Breast epithelium (tissue), 4 donors: ENCODE measurements around the gene ERMARD. TPM values are rescaled to one million over a fixed set of nuclear protein-coding genes. Genes with fewer than 3 reads are reported as not detected.

Experiments
- DNase-seq, 2 donors: peaks; one replicate each; pipeline ENCODE4 v3.0.0-alpha.2; 2019; ENCODE audit warnings: low spot score in 2 of 2
- H3K27ac ChIP-seq, 2 donors: fragments of 200-600 bp; sonication (generic) in 1 of 2; one replicate each; pipeline ENCODE4 v1.5.1; 2016 to 2019; ENCODE audit warnings: mild to moderate bottlenecking in 1 of 2
- H3K27me3 ChIP-seq, 2 donors: fragments of 200-600 bp; sonication (generic) in 1 of 2; one replicate each; pipeline versions ENCODE4 v1.5.1 to v1.6.0; 2017 to 2019; ENCODE audit warnings: control low read depth in 1 of 2, mild to moderate bottlenecking in 1 of 2
- H3K36me3 ChIP-seq: fragments of 200-600 bp; one replicate; pipeline ENCODE4 v1.5.1; 2019
- H3K4me1 ChIP-seq, 2 donors: fragments of 200-600 bp; sonication (generic); one replicate each; pipeline ENCODE4 v1.5.1; 2016 to 2019; ENCODE audit warnings: control low read depth in 1 of 2
- H3K4me3 ChIP-seq, 3 donors: fragments of 200-600 bp; sonication (generic); 1 replicate in 2 of 3; 2 replicates in 1 of 3; pipeline ENCODE4 v1.5.1; 2016 to 2019; ENCODE audit warnings: mild to moderate bottlenecking in 3 of 3, moderate library complexity in 2 of 3
- H3K9me3 ChIP-seq, 2 donors: fragments of 200-600 bp; sonication (generic) in 1 of 2; one replicate each; pipeline ENCODE4 v1.5.1; 2016 to 2019; ENCODE audit warnings: control low read depth in 1 of 2
- CTCF ChIP-seq, 3 donors: fragments of 450-650 bp; IDR thresholded peaks; one replicate each; pipeline ENCODE4 v1.5.1; 2016 to 2017; ENCODE audit warnings: antibody characterized with exemption in 3 of 3, mild to moderate bottlenecking in 3 of 3, moderate library complexity in 3 of 3
- POLR2A ChIP-seq: fragments of 450-650 bp; IDR thresholded peaks from one replicate; pipeline ENCODE4 v1.6.1; 2016; ENCODE audit warnings: antibody characterized with exemption, mild to moderate bottlenecking, moderate library complexity
- POLR2AphosphoS5 ChIP-seq, 3 donors: sonication (generic); formaldehyde crosslinking; IDR thresholded peaks; one replicate each; pipeline ENCODE4 v1.6.1; 2017; ENCODE audit warnings: antibody characterized with exemption in 3 of 3
- intact Hi-C: fragments of 100-400 bp; cut with DNase I; formaldehyde crosslinking; loops from one replicate; pipeline ENCODE4 v1.15.1; 2023; ENCODE audit warnings: low total_unique reads
- total RNA-seq, 3 donors: library from RNA; depleted of rRNA; stranded (reverse); fragments of >200 nt; gene quantifications; one replicate each; pipeline ENCODE4 v1.1.0, GENCODE V29; 2016

The ERMARD gene
- total RNA-seq, 3 donors from 2014 or later: 20.6 to 31.0 (median 27.7) TPM

GRCh38 chr6:169798764-169799473 lies 47.5 kb downstream of the ERMARD start:
- Histone ChIP-seq H3K4me3 (no peak overlapping the region), H3K27me3 (no peaks in the 10 kb centered on the region), H3K4me1 (no peaks in the 10 kb centered on the region), H3K36me3 (no peaks in the 10 kb centered on the region), H3K9me3 (no peaks in the 10 kb centered on the region), H3K27ac (no peak overlapping the region)
- intact Hi-C loops: loop anchor here (5.0 kb wide), 1 partner anchor 1082 kb away; no protein-coding TSS in a partner anchor
- TF ChIP-seq POLR2AphosphoS5 (IDR thresholded peaks at IDR 0.05) (no peak), CTCF (IDR thresholded peaks at IDR 0.05) (no peak)
- no peak for DNase-seq

- DNase-seq: no peak
- no peak overlapping the region for H3K27ac ChIP-seq
Observed at GRCh38 chr6:169799474-169799926, 48.1 kb downstream of the ERMARD start.

GRCh38 chr6:169800116-169800667 lies 48.8 kb downstream of the ERMARD start:
- no peaks in the 10 kb centered on the region for H3K27me3 ChIP-seq
- intact Hi-C loops: no loop called here
- H3K4me3 ChIP-seq: no peak overlapping the region
- no peaks in the 10 kb centered on the region for H3K36me3 ChIP-seq
- DNase-seq: no peak
- no peak for TF ChIP-seq POLR2AphosphoS5 (IDR thresholded peaks at IDR 0.05)
- no peak for TF ChIP-seq POLR2A
- TF ChIP-seq CTCF (IDR thresholded peaks at IDR 0.05): no peak
- no peak overlapping the region for H3K27ac ChIP-seq
- H3K4me1 ChIP-seq: no peaks in the 10 kb centered on the region
- H3K9me3 ChIP-seq: no peaks in the 10 kb centered on the region

More at GRCh38 chr6:169799474-169799926, 48.1 kb downstream of the ERMARD start:
- Histone ChIP-seq H3K9me3 (no peaks in the 10 kb centered on the region), H3K27me3 (no peaks in the 10 kb centered on the region), H3K4me1 (no peaks in the 10 kb centered on the region), H3K36me3 (no peaks in the 10 kb centered on the region), H3K4me3 (no peak overlapping the region)
- intact Hi-C loops: loop anchor here (5.0 kb wide), 1 partner anchor 1082 kb away; no protein-coding TSS in a partner anchor
- TF ChIP-seq POLR2A (no peak), CTCF (IDR thresholded peaks at IDR 0.05) (no peak), POLR2AphosphoS5 (IDR thresholded peaks at IDR 0.05) (no peak)

GRCh38 chr6:169800668-169801395 lies 49.4 kb downstream of the ERMARD start:
- DNase-seq: no peak
- H3K36me3 ChIP-seq: no peaks in the 10 kb centered on the region
- H3K4me3 ChIP-seq: no peak overlapping the region
- no peak overlapping the region for H3K27ac ChIP-seq
- TF ChIP-seq POLR2A (no peak), CTCF (IDR thresholded peaks at IDR 0.05) (no peak), POLR2AphosphoS5 (IDR thresholded peaks at IDR 0.05) (no peak)
- no peaks in the 10 kb centered on the region for H3K27me3 ChIP-seq
- H3K4me1 ChIP-seq: no peaks in the 10 kb centered on the region
- no peaks in the 10 kb centered on the region for H3K9me3 ChIP-seq
- intact Hi-C loops: no loop called here
